K562 (cell line): Measurements from ENCODE around the gene SOS1. TPM values are rescaled to one million over a fixed set of nuclear protein-coding genes. Genes with fewer than 3 reads are reported as not detected.

Source experiments
- ATAC-seq: fragments of 200-7000 bp; cut with Tn5 transposase; 3 replicates; pipeline ENCODE4 v1.9.1; 2020; ENCODE audit warnings: moderate library complexity
- BruUV-seq: library from RNA; stranded (reverse); fragments of 400-500 nt; replicated peaks from 2 replicates; lab custom pipeline; 2021; lab: Mats Ljungman, UMichigan
- CTCF ChIA-PET: fragments of 300-600 bp; formaldehyde crosslinking; extraction: SDS; loops from one replicate; lab custom pipeline; 2021; ENCODE audit warnings: low intra/inter-chr PET ratio; lab: Yijun Ruan, JAX
- POLR2A ChIA-PET: fragments of 300-600, 350-650 bp; sonication (Branson Sonifier 250); formaldehyde crosslinking; extraction: SDS; loops from one replicate; lab custom pipeline; 2021; ENCODE audit warnings: antibody characterized with exemption, inconsistent platforms; lab: Yijun Ruan, JAX
- DNase-seq, 4 experiments: peaks; one replicate each; pipeline versions ENCODE4 v3.0.0 to v3.0.0-alpha.2; 2011 to 2018; ENCODE audit warnings: low spot score in 3 of 4, mixed read lengths in 3 of 4; ENCODE audit errors: extremely low read depth in 1 of 4
- FAIRE-seq: peaks from 2 replicates; lab custom pipeline; 2011; peaks lifted over from hg19 to GRCh38; lab: Jason Lieb, UNC
- H2AFZ ChIP-seq: 2 replicates; pipeline ENCODE4 v1.6.0; 2011; ENCODE audit warnings: low read depth, low read length, control low read depth, inconsistent platforms
- H3K27ac ChIP-seq: fragments of 200-600 bp; 3 replicates; pipeline ENCODE4 v1.8.0; 2011; ENCODE audit warnings: low read depth, mild to moderate bottlenecking, control low read depth, inconsistent platforms, low read length, moderate library complexity, mixed read lengths; ENCODE audit errors: extremely low read depth
- H3K27me3 ChIP-seq, 2 experiments: fragments of 300-600 bp in 1 of 2; 2 replicates in 1 of 2; 3 replicates in 1 of 2; pipeline versions ENCODE4 v1.6.0 to v1.8.0; 2011; ENCODE audit warnings: inconsistent platforms in 2 of 2, low read length in 2 of 2, mild to moderate bottlenecking in 1 of 2, mixed read lengths in 1 of 2, moderate library complexity in 1 of 2; ENCODE audit not compliant: control insufficient read depth in 2 of 2, insufficient read depth in 2 of 2
- H3K36me3 ChIP-seq: fragments of 300-600 bp; 3 replicates; pipeline ENCODE4 v1.8.0; 2011; ENCODE audit warnings: mild to moderate bottlenecking, low read length, inconsistent platforms; ENCODE audit not compliant: control insufficient read depth, insufficient read depth
- H3K4me1 ChIP-seq, 2 experiments: fragments of 200-600 bp in 1 of 2; replicated peaks in 1 of 2; 2 replicates in 1 of 2; 3 replicates in 1 of 2; pipeline versions ENCODE4 v1.5.1 to v1.8.0; 2011; ENCODE audit warnings: inconsistent platforms in 2 of 2, low read length in 2 of 2, mild to moderate bottlenecking in 1 of 2, mixed read lengths in 1 of 2, moderate library complexity in 1 of 2; ENCODE audit not compliant: control insufficient read depth in 2 of 2, insufficient read depth in 2 of 2
- H3K4me2 ChIP-seq: 2 replicates; pipeline ENCODE4 v1.6.1; 2011; ENCODE audit warnings: low read length, control low read depth, inconsistent platforms, mixed read lengths; ENCODE audit not compliant: insufficient read depth
- H3K4me3 ChIP-seq: fragments of 200-600 bp; sonication (generic), shearing (Covaris generic); 2 replicates; pipeline ENCODE4 v1.5.1; 2016; ENCODE audit warnings: control low read depth, inconsistent platforms
- H3K79me2 ChIP-seq: fragments of 200-600 bp; 3 replicates; pipeline ENCODE4 v1.8.0; 2011; ENCODE audit warnings: low read length, inconsistent platforms; ENCODE audit not compliant: control insufficient read depth, insufficient read depth
- H3K9ac ChIP-seq, 2 experiments: 2 replicates each; pipeline versions ENCODE4 v1.6.0 to v1.6.1; 2011; ENCODE audit warnings: low read depth in 2 of 2, low read length in 2 of 2, control low read depth in 1 of 2, inconsistent platforms in 1 of 2, mild to moderate bottlenecking in 1 of 2, mixed read lengths in 1 of 2; ENCODE audit not compliant: insufficient read depth in 1 of 2
- H3K9me1 ChIP-seq: one replicate; pipeline ENCODE4 v1.6.0; 2011; ENCODE audit warnings: inconsistent platforms, mild to moderate bottlenecking, low read length, moderate library complexity; ENCODE audit not compliant: control insufficient read depth, insufficient read depth
- H3K9me3 ChIP-seq: replicated peaks from 2 replicates; pipeline ENCODE4 v1.5.1; 2011; ENCODE audit warnings: low read depth, low read length, inconsistent platforms; ENCODE audit not compliant: control insufficient read depth, insufficient read depth
- H4K20me1 ChIP-seq: replicated peaks from 2 replicates; pipeline ENCODE4 v1.6.1; 2011; ENCODE audit warnings: low read length, inconsistent platforms, mixed read lengths; ENCODE audit not compliant: control insufficient read depth, insufficient read depth
- CREB3 ChIP-seq: fragments of 450-650 bp; conservative IDR thresholded peaks from 2 replicates; pipeline ENCODE4 v1.6.1; 2016; ENCODE audit warnings: missing genetic modification characterization, low read depth, mild to moderate bottlenecking, missing compliant biosample characterization, moderate library complexity
- CSDE1 ChIP-seq, 2 experiments: fragments of 450-650 bp; IDR thresholded peaks; 2 replicates each; pipeline ENCODE4 v1.6.1; 2016; ENCODE audit warnings: mild to moderate bottlenecking in 1 of 2
- CTBP1 ChIP-seq: fragments of 450-650 bp; IDR thresholded peaks from 2 replicates; pipeline ENCODE4 v1.6.1; 2016; ENCODE audit warnings: borderline replicate concordance
- EGR1 ChIP-seq: fragments of 450-650 bp; conservative IDR thresholded peaks from 2 replicates; pipeline ENCODE4 v1.6.1; 2017; ENCODE audit warnings: mild to moderate bottlenecking
- GATA2 ChIP-seq: sonication (generic); formaldehyde crosslinking; IDR thresholded peaks from 2 replicates; pipeline ENCODE4 v1.4.0; 2020; ENCODE audit warnings: mild to moderate bottlenecking, missing genetic modification reagents
- L3MBTL2 ChIP-seq: fragments of 450-650 bp; IDR thresholded peaks from 2 replicates; pipeline ENCODE4 v1.6.1; 2016; ENCODE audit warnings: mild to moderate bottlenecking, moderate library complexity
- PKNOX1 ChIP-seq: fragments of 450-650 bp; IDR thresholded peaks from 2 replicates; pipeline ENCODE4 v1.6.1; 2016
- SNRNP70 ChIP-seq: fragments of 200-400 bp; formaldehyde crosslinking; optimal IDR thresholded peaks from 2 replicates; pipeline ENCODE3; 2017; ENCODE audit warnings: low read depth, low read length
- ZNF561 ChIP-seq: fragments of 450-650 bp; formaldehyde crosslinking; conservative IDR thresholded peaks from 2 replicates; pipeline ENCODE4 v1.4.0; 2020; ENCODE audit warnings: mild to moderate bottlenecking, moderate library complexity
- WGBS: fragments of 100-300 bp; shearing (Covaris generic); methylation state at CpG from one replicate; pipeline ENCODE4 v1.1.6; 2016; ENCODE audit warnings: low coverage, mixed read lengths; ENCODE audit not compliant: insufficient coverage; ENCODE audit errors: missing lambda C conversion rate; 5-methylcytosine and 5-hydroxymethylcytosine counted together
- in situ Hi-C: fragments of 300-500 bp; cut with MboI; formaldehyde crosslinking; loops from 4 replicates; pipeline ENCODE4 v1.15.0; 2018; ENCODE audit warnings: inconsistent platforms, mixed read lengths
- intact Hi-C: fragments of 100-400 bp; cut with micrococcal nuclease; formaldehyde crosslinking; loops from 2 replicates; pipeline ENCODE4 v1.14.2; 2022
- polyA plus RNA-seq, 8 experiments: library from polyadenylated mRNA; depleted of rRNA in 4 of 8; stranded (reverse) in 5 of 8; unstranded in 3 of 8; fragments of >200 nt; fragmentation: Nextera tagmentation in 2 of 8; fragmentation: Illumina TruSeq in 1 of 8; extraction: Ambion mirVana in 2 of 8; extraction: Trizol in 1 of 8; gene quantifications; 2 replicates each; pipeline versions ENCODE4 v1.2.1 to v1.2.3, GENCODE V29; 2011 to 2014; ENCODE audit warnings: inconsistent platforms in 1 of 8, missing spikeins in 1 of 8
- total RNA-seq, 7 experiments: library from RNA; depleted of rRNA in 6 of 7; stranded (reverse); fragments of >200 nt in 6 of 7; fragmentation: Illumina TruSeq in 2 of 7; extraction: Trizol in 2 of 7; gene quantifications; 2 replicates each; pipeline versions ENCODE4 v1.2.1 to v1.2.3, GENCODE V29; 2011 to 2021; ENCODE audit warnings: low replicate concordance in 1 of 7
- TF ChIP-seq, protein P1 (sequence below): fragments of 250-450 bp; sonication (Bioruptor Pico); IDR thresholded peaks from 2 replicates; pipeline ENCODE4 v1.9.0; 2021; ENCODE audit warnings: mild to moderate bottlenecking
- TF ChIP-seq, protein P2 (sequence below): fragments of 450-650 bp; IDR thresholded peaks from 2 replicates; pipeline ENCODE4 v1.6.1; 2017; ENCODE audit warnings: antibody characterized with exemption

The SOS1 gene
- total and polyA plus RNA-seq, 9 of the 15 experiments (the other 6 are each of a cell fraction or from before 2014, with no cell fraction given), result 2.5 to 27.1 (median 16.3) TPM

DNA sequence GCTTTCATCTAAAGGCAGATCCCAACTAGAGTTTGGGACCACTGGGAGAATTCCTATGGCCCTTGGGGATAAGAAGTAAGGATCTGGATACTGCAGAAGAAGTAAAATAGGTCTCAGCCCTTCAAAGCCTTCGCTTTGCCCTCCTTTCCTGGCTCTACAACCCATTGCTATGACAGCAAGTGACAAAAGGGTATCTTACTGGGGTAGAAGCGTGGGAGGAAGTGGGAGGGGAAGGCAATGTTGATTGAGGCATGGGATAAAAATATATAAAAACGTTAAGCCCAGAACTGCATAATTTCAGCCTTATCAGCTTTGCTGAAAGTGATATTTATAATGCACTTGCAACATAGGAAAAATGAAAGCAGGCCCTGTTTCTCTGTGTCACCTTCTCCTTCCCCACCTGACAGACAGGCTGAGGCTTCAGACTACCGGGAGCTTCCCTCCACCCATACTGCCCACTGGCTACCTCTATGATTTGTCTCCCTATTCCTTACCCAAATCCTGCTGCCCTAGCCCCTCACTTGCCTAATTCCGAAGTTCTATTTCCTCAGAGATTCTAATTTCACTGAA lies 14.9 kb upstream of the SOS1 start:
- no peak for TF ChIP-seq SNRNP70
- no peak for TF ChIP-seq ZNF561
- no peak for TF ChIP-seq CREB3 (tag)
- TF ChIP-seq PKNOX1, result 0 out of 2 replicates have a peak, but pooled peaks have one; percentile 10
- TF ChIP-seq, protein P1, sequence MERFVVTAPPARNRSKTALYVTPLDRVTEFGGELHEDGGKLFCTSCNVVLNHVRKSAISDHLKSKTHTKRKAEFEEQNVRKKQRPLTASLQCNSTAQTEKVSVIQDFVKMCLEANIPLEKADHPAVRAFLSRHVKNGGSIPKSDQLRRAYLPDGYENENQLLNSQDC (CRISPR knock-in tag), result no peak
- TF ChIP-seq CSDE1 (IDR thresholded peaks at IDR 0.05), result no peak
- TF ChIP-seq CTBP1, result no peak
- TF ChIP-seq, protein P2, sequence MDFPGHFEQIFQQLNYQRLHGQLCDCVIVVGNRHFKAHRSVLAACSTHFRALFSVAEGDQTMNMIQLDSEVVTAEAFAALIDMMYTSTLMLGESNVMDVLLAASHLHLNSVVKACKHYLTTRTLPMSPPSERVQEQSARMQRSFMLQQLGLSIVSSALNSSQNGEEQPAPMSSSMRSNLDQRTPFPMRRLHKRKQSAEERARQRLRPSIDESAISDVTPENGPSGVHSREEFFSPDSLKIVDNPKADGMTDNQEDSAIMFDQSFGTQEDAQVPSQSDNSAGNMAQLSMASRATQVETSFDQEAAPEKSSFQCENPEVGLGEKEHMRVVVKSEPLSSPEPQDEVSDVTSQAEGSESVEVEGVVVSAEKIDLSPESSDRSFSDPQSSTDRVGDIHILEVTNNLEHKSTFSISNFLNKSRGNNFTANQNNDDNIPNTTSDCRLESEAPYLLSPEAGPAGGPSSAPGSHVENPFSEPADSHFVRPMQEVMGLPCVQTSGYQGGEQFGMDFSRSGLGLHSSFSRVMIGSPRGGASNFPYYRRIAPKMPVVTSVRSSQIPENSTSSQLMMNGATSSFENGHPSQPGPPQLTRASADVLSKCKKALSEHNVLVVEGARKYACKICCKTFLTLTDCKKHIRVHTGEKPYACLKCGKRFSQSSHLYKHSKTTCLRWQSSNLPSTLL, result no peak
- TF ChIP-seq GATA2, result no peak
- peak; percentile 41; the same call in 1 of the 2 replicates for TF ChIP-seq EGR1
- TF ChIP-seq L3MBTL2, result no peak
- Histone ChIP-seq H3K9ac (no peak overlapping the region), H3K4me1 (peaks cover 2 to 12% of the 10 kb centered on the region in 2 experiments; a peak in 4 of 5 replicates), H4K20me1 (no peaks in the 10 kb centered on the region), H3K9me3 (no peaks in the 10 kb centered on the region), H2AFZ (peak overlapping the region; percentile 81), H3K4me2 (no peak overlapping the region), H3K9me1 (no peaks in the 10 kb centered on the region), H3K4me3 (no peak overlapping the region), H3K79me2 (no peaks in the 10 kb centered on the region), H3K36me3 (no peaks in the 10 kb centered on the region), H3K27ac (no peak overlapping the region), H3K27me3 (no peaks in the 10 kb centered on the region)
- in situ Hi-C loops (no loop called here), intact Hi-C loops (no loop called here)
- ChIA-PET CTCF (no interaction called here), POLR2A (interaction anchor here (1.0 kb wide), 1 partner anchor 11 kb away, joined by 3 read pairs; no protein-coding TSS in a partner anchor)
- DNase-seq, result no peak
- no peak for ATAC-seq
- 41% methylated on average over 5 of the region's 5 CpGs for WGBS
- no TSS peak for BruUV-seq
- no peak for FAIRE-seq
